HepG2 (cell line): ENCODE data around the gene MAP3K20. TPM values are rescaled to one million over a fixed set of nuclear protein-coding genes. Genes with fewer than 3 reads are reported as not detected.

ENCODE experiments used
- ATAC-seq: fragments of 200-7000 bp; cut with Tn5 transposase; 3 replicates; pipeline ENCODE4 v1.9.1; 2020; ENCODE audit warnings: mild to moderate bottlenecking, moderate library complexity
- Bru-seq: library from RNA; stranded (reverse); fragments of 400-500 nt; gene quantifications from one replicate; lab custom pipeline; 2021; lab: Mats Ljungman, UMichigan
- BruChase-seq, 2 experiments: library from RNA; stranded (reverse); fragments of 400-500 nt; gene quantifications; one replicate each; lab custom pipeline; 2021; lab: Mats Ljungman, UMichigan
- BruUV-seq: library from RNA; stranded (reverse); fragments of 400-500 nt; replicated peaks from 2 replicates; lab custom pipeline; 2021; lab: Mats Ljungman, UMichigan
- CTCF ChIA-PET: fragments of 300-600 bp; formaldehyde crosslinking; extraction: SDS; loops from one replicate; lab custom pipeline; 2021; ENCODE audit warnings: low total read pairs, inconsistent platforms, low intra/inter-chr PET ratio; lab: Yijun Ruan, JAX
- POLR2A ChIA-PET: fragments of 350-600 bp; sonication (Branson Sonifier 250); formaldehyde crosslinking; loops from one replicate; lab custom pipeline; 2020; ENCODE audit warnings: antibody characterized with exemption, inconsistent platforms; lab: Yijun Ruan, JAX
- DNase-seq: peaks from one replicate; pipeline ENCODE4 v3.0.0-alpha.2; 2015; ENCODE audit warnings: low spot score
- FAIRE-seq: peaks from 3 replicates; lab custom pipeline; 2011; peaks lifted over from hg19 to GRCh38; lab: Jason Lieb, UNC
- H2AFZ ChIP-seq: one replicate; pipeline ENCODE4 v1.6.1; 2011; ENCODE audit warnings: low read length, inconsistent platforms
- H3K27ac ChIP-seq: fragments of 300-600 bp; 3 replicates; pipeline ENCODE4 v1.8.0; 2011; ENCODE audit warnings: mixed run types, mild to moderate bottlenecking, mixed read lengths, low read length, inconsistent platforms; ENCODE audit not compliant: insufficient read depth; ENCODE audit errors: extremely low read length
- H3K27me3 ChIP-seq, 2 experiments: fragments of 200-600 bp in 1 of 2; 2 replicates in 1 of 2; 3 replicates in 1 of 2; pipeline versions ENCODE4 v1.6.0 to v1.8.0; 2011; ENCODE audit warnings: low read length in 2 of 2, mild to moderate bottlenecking in 2 of 2, moderate library complexity in 2 of 2, inconsistent platforms in 1 of 2; ENCODE audit not compliant: insufficient read depth in 2 of 2, control insufficient read depth in 1 of 2
- H3K36me3 ChIP-seq, 2 experiments: fragments of 200-600 bp in 1 of 2; replicated peaks in 1 of 2; 2 replicates in 1 of 2; 3 replicates in 1 of 2; pipeline versions ENCODE4 v1.5.1 to v1.8.0; 2011; ENCODE audit warnings: low read length in 2 of 2, inconsistent platforms in 1 of 2; ENCODE audit not compliant: insufficient read depth in 2 of 2, control insufficient read depth in 1 of 2
- H3K4me1 ChIP-seq: 2 replicates; pipeline ENCODE4 v1.5.1; 2012; ENCODE audit warnings: low read length, inconsistent platforms; ENCODE audit not compliant: insufficient read depth
- H3K4me2 ChIP-seq: 2 replicates; pipeline ENCODE4 v1.6.0; 2011; ENCODE audit warnings: low read depth, low read length, inconsistent platforms
- H3K4me3 ChIP-seq, 3 experiments: fragments of 200-600 bp in 1 of 3; sonication (generic), shearing (Covaris generic) in 1 of 3; replicated peaks in 1 of 3; 2 replicates each; pipeline ENCODE4 v1.5.1; 2011 to 2016; ENCODE audit warnings: low read length in 3 of 3, inconsistent platforms in 2 of 3, low read depth in 2 of 3, mild to moderate bottlenecking in 2 of 3, control low read depth in 1 of 3, mixed read lengths in 1 of 3; ENCODE audit not compliant: insufficient read depth in 1 of 3
- H3K79me2 ChIP-seq: one replicate; pipeline ENCODE4 v1.6.1; 2011; ENCODE audit warnings: low read length, inconsistent platforms; ENCODE audit not compliant: insufficient read depth
- H3K9ac ChIP-seq: 2 replicates; pipeline ENCODE4 v1.6.0; 2011; ENCODE audit warnings: mild to moderate bottlenecking, low read depth, low read length, inconsistent platforms; ENCODE audit not compliant: insufficient read depth
- H3K9me3 ChIP-seq: 2 replicates; pipeline ENCODE4 v1.5.1; 2012; ENCODE audit warnings: mild to moderate bottlenecking, low read length
- H4K20me1 ChIP-seq: 2 replicates; pipeline ENCODE4 v1.6.0; 2011; ENCODE audit warnings: inconsistent platforms, mild to moderate bottlenecking, low read length, moderate library complexity; ENCODE audit not compliant: insufficient read depth
- DNMT1 ChIP-seq: sonication (generic); formaldehyde crosslinking; IDR thresholded peaks from 2 replicates; pipeline ENCODE4 v1.5.1; 2020; ENCODE audit warnings: mild to moderate bottlenecking, missing genetic modification reagents
- FOSL2 ChIP-seq: sonication (generic); formaldehyde crosslinking; IDR thresholded peaks from 2 replicates; pipeline ENCODE4 v1.4.0; 2020; ENCODE audit warnings: missing genetic modification reagents
- HNRNPLL ChIP-seq: fragments of 200-400 bp; formaldehyde crosslinking; IDR thresholded peaks from 2 replicates; pipeline ENCODE4 v1.6.1; 2017; ENCODE audit warnings: mild to moderate bottlenecking, low read depth, low read length; ENCODE audit not compliant: poor library complexity, severe bottlenecking
- PRMT3 ChIP-seq: sonication (generic); formaldehyde crosslinking; IDR thresholded peaks from 2 replicates; pipeline ENCODE4 v1.8.1; 2022; ENCODE audit warnings: low read depth, mild to moderate bottlenecking, moderate library complexity, missing genetic modification reagents, borderline replicate concordance
- STAG1 ChIP-seq: sonication (generic); formaldehyde crosslinking; IDR thresholded peaks from 2 replicates; pipeline ENCODE4 v1.4.0; 2020; ENCODE audit warnings: missing genetic modification reagents
- TAF1 ChIP-seq: sonication (generic); formaldehyde crosslinking; IDR thresholded peaks from 2 replicates; pipeline ENCODE4 v1.4.0; 2020; ENCODE audit warnings: missing genetic modification reagents
- TCF7 ChIP-seq: sonication (generic); IDR thresholded peaks from 2 replicates; pipeline ENCODE4 v1.6.1; 2016; ENCODE audit warnings: antibody characterized with exemption, low read depth
- ZNF446 ChIP-seq: sonication (generic); formaldehyde crosslinking; IDR thresholded peaks from 2 replicates; pipeline ENCODE4 v1.5.0; 2020; ENCODE audit warnings: mild to moderate bottlenecking, missing genetic modification reagents
- ZNF687 ChIP-seq: sonication (generic); formaldehyde crosslinking; IDR thresholded peaks from 2 replicates; pipeline ENCODE4 v1.5.1; 2020; ENCODE audit warnings: mild to moderate bottlenecking, missing genetic modification reagents, moderate library complexity
- ZNF740 ChIP-seq: sonication (generic); formaldehyde crosslinking; IDR thresholded peaks from 2 replicates; pipeline ENCODE4 v1.4.0; 2020; ENCODE audit warnings: missing genetic modification reagents
- ZNF775 ChIP-seq: sonication (generic); formaldehyde crosslinking; IDR thresholded peaks from 2 replicates; pipeline ENCODE4 v1.4.0; 2020; ENCODE audit warnings: missing genetic modification reagents, mild to moderate bottlenecking, moderate library complexity, borderline replicate concordance
- ZSCAN25 ChIP-seq: sonication (generic); formaldehyde crosslinking; IDR thresholded peaks from 2 replicates; pipeline ENCODE4 v1.8.0; 2022; ENCODE audit warnings: mild to moderate bottlenecking, missing genetic modification reagents
- WGBS: methylation state at CpG from one replicate; pipeline ENCODE4 v1.1.6; 2017; ENCODE audit warnings: low lambda C conversion rate; 5-methylcytosine and 5-hydroxymethylcytosine counted together
- in situ Hi-C: cut with HindIII; loops from 2 replicates; pipeline ENCODE4 v1.10.0; 2017; ENCODE audit warnings: low pct_unique_long_range_greater_than_20kb; ENCODE audit not compliant: extremely low pct_ligation_motif_present
- intact Hi-C: fragments of 100-400 bp; cut with micrococcal nuclease; formaldehyde crosslinking; loops from one replicate; pipeline ENCODE4 v1.10.0; 2022; ENCODE audit not compliant: unreplicated experiment
- long read RNA-seq, 2 experiments: library from RNA in 1 of 2; library from polyadenylated mRNA in 1 of 2; stranded (forward) in 1 of 2; unstranded in 1 of 2; transcript quantifications; one replicate each; pipeline ENCODE4 v2.0.0, GENCODE V29; 2019 to 2022
- polyA minus RNA-seq, 3 experiments: library from RNA; depleted of rRNA, polyadenylated mRNA; stranded (reverse); fragments of >200 nt; gene quantifications; 2 replicates each; pipeline ENCODE4 v1.2.3, GENCODE V29; 2011; ENCODE audit warnings: low replicate concordance in 1 of 3
- polyA plus RNA-seq, 8 experiments: library from polyadenylated mRNA; depleted of rRNA in 3 of 8; stranded (reverse) in 7 of 8; unstranded in 1 of 8; fragments of >200 nt; fragmentation: Illumina TruSeq in 4 of 8; extraction: Trizol in 4 of 8; gene quantifications; 2 replicates each; pipeline versions ENCODE4 v1.2.1 to v1.2.3, GENCODE V29; 2011 to 2016; ENCODE audit warnings: low read depth in 4 of 8, missing spikeins in 1 of 8, mixed read lengths in 1 of 8; ENCODE audit not compliant: insufficient read depth in 1 of 8
- total RNA-seq, 5 experiments: library from RNA; depleted of rRNA; stranded (reverse); fragments of >200 nt; fragmentation: Illumina TruSeq; extraction: Trizol; gene quantifications; 2 replicates each; pipeline ENCODE4 v1.2.3, GENCODE V29; 2016; ENCODE audit warnings: low read depth in 1 of 5

MAP3K20 gene
- 13.5 and 19.8 TPM in 2 replicates for total RNA-seq (2016; rRNA removed; fragmentation: Illumina TruSeq; extraction: Trizol)
- total RNA-seq (2016; cell fraction: cytosol; rRNA removed; fragmentation: Illumina TruSeq; extraction: Trizol; ENCODE audit: low read depth): 0.91 and 0.97 TPM in 2 replicates
- total RNA-seq (2016; cell fraction: insoluble cytoplasmic fraction; rRNA removed; fragmentation: Illumina TruSeq; extraction: Trizol): 12.6 and 19.5 TPM in 2 replicates
- 5.3 and 5.9 TPM in 2 replicates for total RNA-seq (2016; cell fraction: membrane; rRNA removed; fragmentation: Illumina TruSeq; extraction: Trizol)
- total RNA-seq (2016; cell fraction: nucleus; rRNA removed; fragmentation: Illumina TruSeq; extraction: Trizol): 9.5 and 10.6 TPM in 2 replicates
- polyA plus RNA-seq (2011; rRNA removed): 3.8 and 5.2 TPM in 2 replicates
- polyA plus RNA-seq (2011; cell fraction: cytosol; rRNA removed): 3.0 and 4.0 TPM in 2 replicates
- polyA plus RNA-seq (2011; cell fraction: nucleus; rRNA removed): 2.1 TPM in 2 replicates
- 4.8 and 7.8 TPM in 2 replicates for polyA plus RNA-seq (2012)
- polyA plus RNA-seq (2016; cell fraction: cytosol; fragmentation: Illumina TruSeq; extraction: Trizol; ENCODE audit: low read depth): 0.62 and 0.82 TPM in 2 replicates
- 13.4 and 14.4 TPM in 2 replicates for polyA plus RNA-seq (2016; cell fraction: insoluble cytoplasmic fraction; fragmentation: Illumina TruSeq; extraction: Trizol; ENCODE audit: low read depth)
- 2.1 and 2.3 TPM in 2 replicates for polyA plus RNA-seq (2016; cell fraction: membrane; fragmentation: Illumina TruSeq; extraction: Trizol; ENCODE audit: low read depth)
- polyA plus RNA-seq (2016; cell fraction: nucleus; fragmentation: Illumina TruSeq; extraction: Trizol; ENCODE audit: insufficient read depth, low read depth): 6.9 and 7.5 TPM in 2 replicates
- polyA minus RNA-seq (2011; rRNA and poly(A)+ RNA removed; ENCODE audit: low replicate concordance): 6.7 and 16.9 TPM in 2 replicates
- polyA minus RNA-seq (2011; cell fraction: cytosol; rRNA and poly(A)+ RNA removed): 7.5 and 13.8 TPM in 2 replicates
- 12.4 and 13.6 TPM in 2 replicates for polyA minus RNA-seq (2011; cell fraction: nucleus; rRNA and poly(A)+ RNA removed)
- Bru-seq, nascent RNA: percentile 60 among the genes with signal in this experiment
- BruChase-seq, experiment 1, labeled RNA remaining after a 6-hour chase: percentile 56 among the genes with signal in this experiment
- percentile 53 among the genes with signal in this experiment for BruChase-seq, experiment 2, labeled RNA remaining after a 2-hour chase
- long read RNA-seq, experiment 1, full-length matches to known transcripts: 10 of 17 reads
- long read RNA-seq, experiment 1, partial matches to known transcripts: 4 of 17 reads
- long read RNA-seq, experiment 1, other reads (novel, unspliced or antisense): 3 of 17 reads
- long read RNA-seq, experiment 2, full-length matches to known transcripts: 1 of 11 reads
- long read RNA-seq, experiment 2, partial matches to known transcripts: 0 of 11 reads
- long read RNA-seq, experiment 2, other reads (novel, unspliced or antisense): 10 of 11 reads

GRCh38 chr2:173075781-173076580, at the start of gene MAP3K20:
Gene MAP3K20, plus strand, starts transcription at chr2:173075846. Its CDS starts 15,186 bp downstream, at chr2:173091032.
- Histone ChIP-seq H2AFZ (peak within 1 kb of the TSS; percentile 79), H3K4me1 (peaks cover 23% of the 10 kb centered on the region), H3K9ac (peak within 1 kb of the TSS; percentile 76), H3K4me3 (peak within 1 kb of the TSS; percentile 70 to 91 (median 80)), H4K20me1 (no peaks in the 10 kb centered on the region), H3K9me3 (no peaks in the 10 kb centered on the region), H3K79me2 (peaks cover 5% of the 10 kb centered on the region), H3K36me3 (no peaks in the 10 kb centered on the region), H3K27ac (peak within 1 kb of the TSS; percentile 45), H3K4me2 (peak within 1 kb of the TSS; percentile 98), H3K27me3 (peaks cover 0 to 21% of the 10 kb centered on the region in 2 experiments; a peak in 3 of 5 replicates)
- ATAC-seq (peak; percentile 91), FAIRE-seq (no peak), DNase-seq (peak; percentile 38)
- intact Hi-C loops: loop anchor here (2.0 to 10.0 kb wide), 3 partner anchors 49 to 279 kb away; partner anchors contain the start of gene CDCA7
- no TSS peak for BruUV-seq
- in situ Hi-C loops: no loop called here
- ChIA-PET CTCF (interaction anchor here (1.3 to 1.9 kb wide), 2 partner anchors 49 to 135 kb away, joined by 5 read pairs; no protein-coding TSS in a partner anchor), POLR2A (interaction anchor here (1.2 kb wide), 1 partner anchor 27 kb away, joined by 4 read pairs; no protein-coding TSS in a partner anchor)
- 3% methylated on average over 10 of the region's 106 CpGs for WGBS
- TF ChIP-seq ZNF687 (CRISPR knock-in tag): peak; percentile 86
- peak; percentile 71 for TF ChIP-seq HNRNPLL
- TF ChIP-seq ZNF775 (CRISPR knock-in tag): no peak
- TF ChIP-seq PRMT3 (CRISPR knock-in tag): peak; percentile 74; the same call in 1 of the 2 replicates
- TF ChIP-seq TAF1 (CRISPR knock-in tag): 0 out of 2 replicates have a peak, but pooled peaks have one; percentile 31
- peak; percentile 36; the same call in 1 of the 2 replicates for TF ChIP-seq STAG1 (CRISPR knock-in tag)
- TF ChIP-seq ZNF740 (CRISPR knock-in tag): peak; percentile 54; the same call in 1 of the 2 replicates
- no peak for TF ChIP-seq TCF7
- 0 out of 2 replicates have a peak, but pooled peaks have one; percentile 7 for TF ChIP-seq DNMT1 (CRISPR knock-in tag)
- peak; percentile 87 for TF ChIP-seq ZSCAN25
- peak; percentile 84 for TF ChIP-seq ZNF446
- 0 out of 2 replicates have a peak, but pooled peaks have one; percentile 9 for TF ChIP-seq FOSL2 (CRISPR knock-in tag)
